GF-D8 (cell line): ENCODE data around the gene CCIN.
A peak's percentile ranks its signal among the peaks of the same experiment; 100 is the strongest.
"Not testable (repeated sequence)": the region's sequence is repeated elsewhere in the genome, so short reads cannot be mapped to it uniquely, and the experiment has no call there.

Experiments
- DNase-seq: peaks from one replicate; lab custom pipeline; 2025; lab: John Stamatoyannopoulos, UW

Gene CCIN

GRCh38 chr9:36141288-36141687, 27.9 kb upstream of the CCIN start:
- DNase-seq: no peak

DNA sequence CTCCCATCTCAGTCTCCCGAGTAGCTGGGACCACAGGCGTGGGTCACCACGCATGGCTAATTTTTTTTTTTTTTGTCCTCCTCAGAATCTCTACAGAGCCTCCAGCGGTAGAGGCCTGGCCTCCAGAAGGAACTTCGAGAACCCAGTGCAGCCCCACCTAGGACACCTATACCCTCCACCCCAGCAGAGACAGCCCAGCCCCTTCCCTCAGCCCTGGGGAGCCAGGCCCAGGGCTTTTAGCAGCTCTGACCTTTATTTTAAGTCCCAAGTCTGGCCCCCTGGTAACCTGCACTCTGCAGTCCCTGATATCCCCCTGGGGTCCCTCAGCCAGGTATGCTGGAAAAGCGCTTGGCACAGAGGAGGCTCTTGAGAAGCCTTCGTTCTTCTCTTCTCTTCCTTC, 27.4 kb upstream of the CCIN start:
- no peak for DNase-seq

GRCh38 chr9:36142510-36143244, 26.5 kb upstream of the CCIN start:
- no peak for DNase-seq

DNA sequence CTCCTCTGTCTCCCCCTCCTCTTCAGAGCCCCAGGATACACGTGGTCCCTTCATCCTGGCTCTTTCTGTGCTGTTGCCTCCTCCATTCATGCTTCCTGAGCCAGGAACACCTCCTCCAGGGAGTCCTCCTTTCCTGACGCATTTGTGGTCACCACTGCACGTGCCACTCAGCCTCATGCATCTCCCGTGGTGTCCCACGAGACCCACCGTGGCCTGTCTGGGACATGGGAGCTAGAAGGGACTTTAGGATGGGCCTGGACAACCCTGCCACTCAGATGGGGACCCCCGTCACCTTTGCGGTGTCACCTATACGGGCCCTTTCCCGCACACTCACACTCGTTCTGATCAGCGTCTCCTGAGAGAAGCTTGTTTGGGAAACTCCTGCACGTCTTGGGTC, 25.9 kb upstream of the CCIN start:
- DNase-seq: no peak

GRCh38 chr9:36144309-36145232, 24.6 kb upstream of the CCIN start:
- no peak for DNase-seq

- no peak for DNase-seq
Measured at GRCh38 chr9:36145970-36146369, 23.2 kb upstream of the CCIN start.

DNA sequence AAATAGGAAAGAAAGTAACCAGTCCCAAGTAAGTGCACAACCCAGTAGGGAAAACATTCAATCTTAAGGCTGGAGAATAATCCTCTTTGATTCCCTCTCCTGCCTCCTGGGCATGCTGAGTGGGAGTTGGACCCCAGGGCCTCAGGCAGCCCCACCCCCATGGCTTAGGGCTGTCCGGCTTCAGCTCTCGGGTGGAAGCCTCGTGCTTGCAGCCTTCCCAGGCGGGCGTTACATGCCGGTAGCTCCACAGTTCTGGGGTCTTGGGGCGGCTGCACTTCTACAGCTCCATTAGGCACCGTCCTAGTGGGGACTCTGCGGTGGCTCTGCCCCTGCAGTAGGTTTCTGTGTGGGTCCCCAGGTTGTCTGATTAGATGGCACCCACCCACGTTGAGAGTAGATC, 22.5 kb upstream of the CCIN start:
- DNase-seq: no peak

DNA sequence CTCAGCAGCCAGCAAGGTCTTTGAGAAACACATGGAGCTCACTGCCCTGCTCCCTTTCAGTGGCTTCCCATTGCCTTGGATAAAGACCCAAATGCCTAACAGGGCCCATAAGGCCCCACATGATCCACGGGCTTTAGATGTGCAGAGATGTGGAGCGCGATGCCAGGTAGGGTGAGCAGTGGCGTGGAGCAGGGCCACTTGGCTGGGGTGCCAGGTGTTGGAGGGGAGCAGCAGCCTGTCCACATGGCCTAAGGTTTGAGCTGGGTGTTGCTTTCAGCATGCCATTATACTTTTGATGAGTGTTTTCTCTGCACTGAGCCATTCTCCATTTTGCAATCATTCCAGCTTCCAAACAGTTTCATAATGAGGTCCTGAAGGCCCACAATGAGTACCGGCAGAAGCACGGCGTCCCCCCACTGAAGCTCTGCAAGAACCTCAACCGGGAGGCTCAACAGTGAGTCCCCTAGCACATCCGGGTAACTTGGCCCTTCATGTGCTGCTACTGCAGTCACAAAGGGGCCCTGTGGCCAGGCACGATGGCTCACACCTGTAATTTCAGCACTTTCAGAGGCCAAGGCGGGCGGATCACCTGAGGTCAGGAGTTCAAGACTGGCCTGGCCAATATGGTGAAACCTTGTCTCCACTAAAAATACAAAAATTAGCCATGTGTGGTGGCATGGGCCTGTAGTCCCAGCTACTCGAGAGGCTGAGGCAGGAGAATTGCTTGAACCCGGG, 21.6 kb upstream of the CCIN start:
- DNase-seq: no peak

- DNase-seq: no peak
Measured at GRCh38 chr9:36148311-36149051, 20.7 kb upstream of the CCIN start.

DNA sequence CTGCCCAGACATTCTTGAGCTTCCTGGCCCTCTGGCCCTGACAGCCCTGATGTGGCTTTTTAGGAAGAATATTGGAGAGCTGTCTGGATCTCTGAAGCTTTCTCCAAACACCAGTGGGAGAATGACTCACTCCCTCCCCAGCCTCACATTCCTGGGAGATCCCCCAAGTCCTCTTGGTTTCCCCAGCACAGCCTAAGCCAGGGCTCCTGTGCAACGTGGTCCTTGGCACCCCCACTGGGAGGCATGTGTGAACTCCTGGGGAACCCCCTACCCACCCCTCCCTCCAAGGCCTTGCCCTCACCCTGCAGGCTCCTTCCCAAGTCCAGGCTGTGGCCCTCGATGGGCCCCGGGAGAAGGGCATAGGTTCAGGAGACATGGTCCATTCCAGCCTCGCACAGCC, 20.0 kb upstream of the CCIN start:
- no peak for DNase-seq

DNA sequence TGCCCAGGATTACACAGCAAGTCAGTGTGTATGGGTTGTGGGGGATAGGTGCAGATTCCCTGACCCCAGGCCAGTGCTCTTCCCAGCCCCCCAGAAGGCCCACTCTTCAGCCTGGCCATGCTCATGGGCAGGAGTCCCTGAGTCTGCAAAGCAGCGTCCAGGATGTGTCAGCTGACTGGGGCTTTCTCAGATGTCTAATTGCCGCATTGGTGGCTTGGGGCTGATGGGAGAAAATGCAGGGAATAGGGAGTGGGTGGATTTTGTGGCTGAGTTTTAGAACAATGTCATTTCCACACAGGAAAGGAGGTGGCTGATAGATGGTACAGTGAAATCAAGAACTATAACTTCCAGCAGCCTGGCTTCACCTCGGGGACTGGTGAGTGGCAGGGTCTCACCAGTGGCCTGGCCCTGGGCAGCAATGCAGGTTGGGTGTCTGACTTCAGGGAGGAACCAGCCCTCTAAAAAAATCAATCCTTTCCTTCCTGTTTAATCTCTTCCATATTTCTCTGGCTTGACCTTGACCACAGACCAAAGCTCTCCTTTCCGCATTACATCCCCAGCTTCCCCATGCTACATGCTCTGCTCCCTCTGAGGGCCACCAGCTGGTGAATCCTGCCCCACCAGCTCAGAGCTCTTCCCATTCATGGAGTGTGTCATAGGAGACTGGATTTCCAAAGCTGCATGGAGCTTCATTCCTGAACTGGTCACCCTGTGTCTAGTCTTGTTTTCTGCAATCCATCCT, 18.4 kb upstream of the CCIN start:
- DNase-seq: peak; percentile 42

DNA sequence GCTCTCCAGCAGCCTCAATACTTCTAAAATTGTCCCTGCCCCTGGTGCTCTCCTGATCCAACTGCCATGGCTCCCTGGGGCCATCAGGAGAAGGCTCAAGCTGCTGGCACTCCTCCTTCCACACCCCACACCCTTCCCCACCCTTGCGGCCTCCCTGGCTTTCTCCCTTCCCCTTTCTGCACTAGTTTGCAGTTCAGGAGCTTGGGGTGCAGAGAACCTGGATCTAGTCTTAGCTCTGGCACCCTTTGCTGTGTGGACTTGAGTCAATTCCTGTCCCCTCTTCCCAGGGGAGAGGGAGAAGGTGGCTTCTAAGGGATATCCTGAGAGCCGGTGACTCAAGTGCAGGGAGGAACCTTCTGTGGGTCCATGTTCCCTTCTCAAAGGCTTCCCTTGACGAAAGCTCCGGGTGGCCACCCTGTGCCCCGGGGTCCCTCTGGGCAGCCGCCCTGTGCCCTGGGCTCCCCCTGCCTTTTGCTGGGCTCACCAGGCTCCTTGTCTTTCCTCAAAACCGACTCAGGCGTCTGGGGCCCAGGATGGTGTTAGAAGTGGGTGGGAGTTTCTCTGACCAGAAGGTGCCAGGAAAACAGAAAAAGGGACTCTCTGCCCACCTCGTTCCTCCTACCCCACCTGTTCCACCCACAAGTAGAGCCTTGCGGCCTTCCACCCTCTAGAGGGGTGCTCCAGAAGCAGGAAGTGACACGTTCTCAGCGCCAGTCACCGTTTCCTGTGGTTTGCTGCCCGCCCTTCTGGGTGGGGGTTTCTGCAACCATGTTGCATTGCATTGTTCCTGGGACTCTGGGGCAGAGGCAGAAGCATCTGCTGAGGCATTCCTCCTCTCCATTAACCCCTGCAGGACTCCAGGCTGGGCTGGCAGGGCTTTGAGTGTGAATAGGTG, 17.6 kb upstream of the CCIN start:
- peak; percentile 88 for DNase-seq

DNA sequence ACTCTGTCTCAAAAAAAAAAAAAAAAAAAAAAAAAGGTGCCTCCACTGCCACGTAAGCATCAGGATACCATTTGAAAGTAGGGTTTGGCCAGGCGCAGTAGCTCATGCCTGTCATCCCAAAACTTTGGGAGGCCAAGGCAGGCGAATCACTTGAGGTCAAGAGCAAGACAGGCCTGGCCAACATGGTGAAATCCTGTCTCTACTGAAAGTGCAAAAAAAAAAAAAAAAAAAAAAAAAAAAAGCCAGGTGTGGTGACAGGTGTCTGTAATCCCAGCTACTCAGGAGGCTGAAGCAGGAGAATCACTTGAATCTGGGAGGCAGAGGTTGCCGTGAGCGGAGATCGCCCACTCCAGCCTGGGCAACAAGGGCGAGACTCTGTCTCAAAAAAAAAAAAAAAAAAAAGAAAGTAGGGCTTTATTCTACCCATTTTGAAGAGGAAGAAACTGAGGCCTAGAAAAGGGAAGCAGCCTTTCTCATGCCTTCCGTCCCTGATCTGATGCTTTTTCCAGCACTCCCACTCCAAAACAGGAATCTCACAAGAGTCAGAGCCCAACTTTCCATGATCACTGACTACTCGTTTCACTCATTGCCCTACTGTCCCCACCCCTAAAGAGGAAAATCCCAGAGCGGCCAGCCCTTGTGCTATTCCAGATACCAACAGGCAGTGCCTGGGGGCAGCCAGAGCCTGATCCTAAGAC, 16.3 kb upstream of the CCIN start:
- no peak for DNase-seq

DNA sequence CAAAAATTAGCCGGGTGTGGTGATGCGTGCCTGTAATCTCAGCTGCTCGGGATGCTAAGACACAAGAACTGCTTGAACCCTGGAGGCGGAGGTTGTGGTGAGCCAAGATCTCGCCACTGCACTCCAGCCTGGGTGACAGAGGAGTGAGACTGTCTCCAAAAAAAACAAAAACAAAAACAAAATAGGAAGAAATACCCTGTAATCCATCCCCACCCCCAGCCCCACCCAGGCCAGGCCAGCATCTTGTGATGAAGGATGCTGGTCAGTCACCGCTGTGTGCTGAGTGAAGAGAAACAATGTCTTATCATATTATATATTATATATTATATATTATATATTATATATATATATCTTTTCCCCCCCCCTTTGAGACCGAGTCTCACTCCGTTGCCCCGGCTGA, 15.4 kb upstream of the CCIN start:
- no peak for DNase-seq

DNA sequence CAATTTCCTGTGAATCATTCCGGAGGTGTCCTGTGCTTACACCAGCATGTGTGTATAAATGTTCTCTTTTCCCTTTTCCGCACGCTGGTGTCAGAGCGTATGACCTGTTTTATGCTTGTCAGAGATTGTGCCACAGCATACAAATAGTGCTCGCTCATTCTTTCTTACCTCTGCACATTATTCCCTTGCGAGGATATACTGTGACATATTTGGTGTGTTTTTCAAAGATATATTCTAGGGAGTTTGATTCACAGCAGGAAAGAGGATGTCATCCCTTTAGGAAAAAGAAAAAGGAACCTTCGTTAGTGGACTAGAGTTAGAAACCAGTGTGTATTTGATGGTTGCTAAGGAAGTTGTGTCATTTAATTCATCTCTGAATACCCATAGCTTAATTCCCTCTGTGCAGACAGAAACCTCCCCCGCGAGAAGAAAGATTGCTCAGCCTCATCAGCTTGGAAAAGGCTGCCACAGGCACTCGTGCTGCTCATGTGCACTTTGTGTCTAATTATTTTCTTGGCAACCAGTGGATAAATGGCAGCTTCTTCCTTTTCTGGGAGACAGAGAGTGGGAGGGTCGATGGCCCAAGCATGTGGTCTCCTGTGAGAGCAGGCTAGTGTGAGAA, 14.7 kb upstream of the CCIN start:
- DNase-seq: peak; percentile 86

- DNase-seq: no peak
Measured at GRCh38 chr9:36156116-36156515, 13.1 kb upstream of the CCIN start.

DNA sequence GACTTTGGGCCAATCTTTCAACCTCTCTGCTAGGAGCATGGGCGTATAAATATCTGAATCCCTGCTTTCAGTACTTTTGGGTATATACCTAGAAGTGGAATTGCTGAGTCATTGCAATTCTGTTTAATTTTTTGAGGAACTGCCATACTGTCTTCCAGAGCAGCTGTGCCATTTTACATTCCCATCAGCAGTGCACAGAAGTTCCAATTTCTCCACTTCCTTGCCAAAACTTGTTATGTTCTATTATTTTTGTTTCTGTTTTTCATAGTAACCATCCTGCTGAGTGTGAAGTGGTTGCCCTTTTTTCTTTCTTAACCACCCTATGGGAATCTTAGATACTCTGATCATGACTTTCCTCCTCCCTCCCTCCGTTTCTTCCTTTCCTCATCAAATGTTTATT, 11.1 kb upstream of the CCIN start:
- DNase-seq: peak; percentile 69

GRCh38 chr9:36158917-36159316, 10.3 kb upstream of the CCIN start:
- DNase-seq: no peak

DNA sequence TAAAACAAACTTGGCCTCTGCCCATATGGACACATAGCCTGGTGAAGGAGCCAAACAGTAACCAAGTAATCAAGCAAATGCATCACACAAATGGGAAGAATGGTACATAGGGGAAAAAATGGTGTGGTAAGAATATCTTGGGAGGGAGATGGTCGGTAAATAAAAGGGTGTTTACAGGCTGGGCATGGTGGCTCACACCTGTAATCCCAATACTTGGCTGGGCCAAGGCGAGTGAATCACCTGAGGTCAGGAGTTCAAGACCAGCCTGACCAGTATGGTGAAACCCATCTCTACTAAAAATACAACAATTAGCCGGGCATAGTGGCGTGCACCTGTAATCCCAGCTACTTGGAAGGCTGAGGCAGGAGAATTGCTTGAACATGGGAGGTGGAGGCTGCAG, 9.7 kb upstream of the CCIN start:
- not testable (repeated sequence) for DNase-seq
